Cardiac ventricle fibroblast (primary cell): ENCODE data around the gene OR51A2. TPM values are rescaled to one million over a fixed set of nuclear protein-coding genes. Genes with fewer than 3 reads are reported as not detected.

Experiments used
- total RNA-seq: library from RNA; depleted of rRNA; stranded (reverse); fragments of >200 nt; gene quantifications from 2 replicates; pipeline ENCODE4 v1.2.3, GENCODE V29; 2015

OR51A2 gene
- total RNA-seq = not detected in 2 replicates

DNA sequence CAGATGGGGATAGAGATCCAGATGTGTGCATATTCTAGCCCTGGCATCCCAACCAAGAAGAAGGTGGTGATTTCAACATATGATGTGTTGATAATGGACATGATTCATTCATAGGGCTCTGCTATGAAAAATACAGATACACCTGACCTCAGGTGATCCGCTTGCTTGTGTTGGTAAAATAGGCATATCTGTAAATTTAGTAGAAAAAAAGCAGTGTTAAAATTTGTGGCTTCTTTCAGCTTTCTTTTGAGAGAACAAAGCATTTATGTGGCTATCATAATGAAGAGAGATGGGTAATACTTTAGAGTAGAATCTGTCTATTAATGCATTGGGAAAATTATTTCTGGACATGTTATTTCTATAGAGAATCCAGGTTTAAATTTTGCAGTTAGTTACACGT, at the start of gene OR51A2:
OR51A2 (minus strand) TSS at position 101 of the 400 bp plus-strand sequence; CDS start at position 101, 0 bp downstream.

GRCh38 chr11:4994551-4994950, 39.0 kb upstream of the OR51A2 start, which contains the start of gene OR51L1:
OR51L1 (plus strand) TSS chr11:4994851; CDS start chr11:4998983, 4,132 bp downstream.

DNA sequence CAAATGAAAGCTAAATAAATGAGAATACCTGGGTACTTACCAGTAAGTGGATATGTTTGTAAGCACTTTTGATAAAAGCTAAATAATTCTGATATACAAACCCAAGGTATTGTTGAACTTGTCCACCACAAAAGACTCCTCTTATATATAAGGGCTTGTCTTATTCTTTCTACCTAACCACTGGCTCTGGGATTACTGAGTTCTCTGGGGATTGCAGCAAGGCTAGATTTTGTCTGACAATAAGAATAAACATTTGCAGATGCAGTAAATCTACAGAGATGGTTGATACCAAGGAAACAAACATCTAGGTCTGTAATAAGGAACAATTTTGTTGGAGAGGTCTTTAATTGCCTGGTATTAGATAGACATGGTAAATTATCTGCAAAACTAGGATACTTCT, 8.0 kb downstream of the OR51A2 start, which contains the start of gene OR51A4:
OR51A4 (minus strand) TSS at position 101 of the 400 bp plus-strand sequence. CDS start 505 bp downstream, outside the sequence.

DNA sequence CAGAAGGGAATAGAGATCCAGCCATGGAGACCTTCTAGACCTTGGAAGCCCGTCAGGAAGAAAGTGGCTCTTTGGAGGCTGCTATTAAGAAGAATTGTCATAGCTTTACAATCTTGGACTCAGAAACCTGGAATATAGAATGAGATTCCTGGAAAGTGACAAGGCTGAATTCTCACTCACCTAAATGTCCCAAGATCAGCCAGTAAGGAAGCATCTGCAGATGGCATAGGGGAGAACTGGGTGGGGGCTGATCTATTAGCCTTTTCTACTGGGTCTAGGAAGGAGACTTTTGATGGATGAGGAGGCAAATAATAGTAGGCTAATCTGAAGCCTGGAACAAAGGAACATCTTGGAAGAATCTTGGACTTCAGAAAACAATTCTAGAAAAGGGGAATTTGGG, 31.3 kb downstream of the OR51A2 start, which contains the start of gene OR51G1:
OR51G1 (minus strand) TSS at position 101 of the 400 bp plus-strand sequence; CDS start at position 101, 0 bp downstream.

DNA sequence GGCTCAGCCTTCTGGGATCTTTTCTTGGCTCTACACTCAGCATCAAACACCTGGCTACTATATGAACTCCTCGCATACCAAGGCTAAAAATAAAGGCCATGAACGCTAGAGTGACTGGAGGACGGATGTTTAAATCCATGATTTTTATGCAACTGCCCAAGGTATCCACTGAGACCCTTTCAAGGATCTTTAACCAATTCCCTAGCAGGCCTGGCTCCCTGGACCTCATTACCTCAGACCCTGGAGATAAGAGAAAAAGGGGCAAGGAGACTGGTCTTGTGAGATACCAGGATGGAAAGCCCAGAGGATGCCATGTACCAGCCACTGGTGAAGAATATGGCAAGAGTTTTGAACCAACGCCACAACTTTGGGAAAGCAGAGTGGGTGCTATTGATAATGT, 36.3 kb downstream of the OR51A2 start, which contains the start of gene OR51G2:
OR51G2 (minus strand) TSS at position 101 of the 400 bp plus-strand sequence. CDS start 3,687 bp downstream, outside the sequence.

Other genes with a start within 250 kb of the OR51A2 start
- gene OR51F1, start 185.8 kb downstream of the OR51A2 start, total RNA-seq = not detected in 2 replicates
- gene OR52R1, start 151.3 kb downstream of the OR51A2 start, total RNA-seq = not detected in 2 replicates
- not detected in 2 replicates for gene OR51F2, start 134.4 kb downstream of the OR51A2 start, total RNA-seq
- gene OR51S1, start 106.5 kb downstream of the OR51A2 start, total RNA-seq = not detected in 2 replicates
- gene OR51T1, start 73.8 kb downstream of the OR51A2 start, total RNA-seq = not detected in 2 replicates
- gene OR51A7, start 51.9 kb downstream of the OR51A2 start, total RNA-seq = not detected in 2 replicates
- gene OR51G2, start 36.4 kb downstream of the OR51A2 start, total RNA-seq = not detected in 2 replicates
- gene OR51G1, start 31.4 kb downstream of the OR51A2 start, total RNA-seq = not detected in 2 replicates
- not detected in 2 replicates for gene OR51A4, start 8.1 kb downstream of the OR51A2 start, total RNA-seq
- not detected in 2 replicates for gene OR51L1, start 39.1 kb upstream of the OR51A2 start, total RNA-seq
- not detected in 2 replicates for gene OR52J3, start 90.8 kb upstream of the OR51A2 start, total RNA-seq
- gene OR52E2, start 103.9 kb upstream of the OR51A2 start, total RNA-seq = not detected in 2 replicates
- gene OR52E1, start 113.9 kb upstream of the OR51A2 start, total RNA-seq = not detected in 2 replicates
- not detected in 2 replicates for gene OR52A5, start 182.6 kb upstream of the OR51A2 start, total RNA-seq
- gene OR52A1, start 199.0 kb upstream of the OR51A2 start, total RNA-seq = not detected in 2 replicates
- not detected in 2 replicates for gene OR51V1, start 245.0 kb upstream of the OR51A2 start, total RNA-seq